Measurements from ENCODE around the gene TMEM95.
A peak's percentile ranks its signal among the peaks of the same experiment; 100 is the strongest.

Gene TMEM95

GRCh38 chr17:7312432-7313087, 42.4 kb upstream of the TMEM95 start:
- H3K4me3 ChIP-seq (ENCODE audit: low read depth, low read length): no peak overlapping the region
- TF ChIP-seq CTCF (conservative IDR thresholded peaks at IDR 0.05; ENCODE audit: low read depth, low read length): no peak
- no peak for DNase-seq (ENCODE audit: low read depth)

GRCh38 chr17:7313088-7313889, 41.7 kb upstream of the TMEM95 start:
- peak; percentile 19 for TF ChIP-seq CTCF (conservative IDR thresholded peaks at IDR 0.05; ENCODE audit: low read depth, low read length)
- no peak for DNase-seq (ENCODE audit: low read depth)
- no peak overlapping the region for H3K4me3 ChIP-seq (ENCODE audit: low read depth, low read length)

- peak; percentile 30 for DNase-seq (ENCODE audit: low read depth)
- H3K4me3 ChIP-seq (ENCODE audit: low read depth, low read length): peak overlapping the region; percentile 83
- TF ChIP-seq CTCF (conservative IDR thresholded peaks at IDR 0.05; ENCODE audit: low read depth, low read length): no peak
Observed at GRCh38 chr17:7313890-7314718, 40.9 kb upstream of the TMEM95 start.

DNA sequence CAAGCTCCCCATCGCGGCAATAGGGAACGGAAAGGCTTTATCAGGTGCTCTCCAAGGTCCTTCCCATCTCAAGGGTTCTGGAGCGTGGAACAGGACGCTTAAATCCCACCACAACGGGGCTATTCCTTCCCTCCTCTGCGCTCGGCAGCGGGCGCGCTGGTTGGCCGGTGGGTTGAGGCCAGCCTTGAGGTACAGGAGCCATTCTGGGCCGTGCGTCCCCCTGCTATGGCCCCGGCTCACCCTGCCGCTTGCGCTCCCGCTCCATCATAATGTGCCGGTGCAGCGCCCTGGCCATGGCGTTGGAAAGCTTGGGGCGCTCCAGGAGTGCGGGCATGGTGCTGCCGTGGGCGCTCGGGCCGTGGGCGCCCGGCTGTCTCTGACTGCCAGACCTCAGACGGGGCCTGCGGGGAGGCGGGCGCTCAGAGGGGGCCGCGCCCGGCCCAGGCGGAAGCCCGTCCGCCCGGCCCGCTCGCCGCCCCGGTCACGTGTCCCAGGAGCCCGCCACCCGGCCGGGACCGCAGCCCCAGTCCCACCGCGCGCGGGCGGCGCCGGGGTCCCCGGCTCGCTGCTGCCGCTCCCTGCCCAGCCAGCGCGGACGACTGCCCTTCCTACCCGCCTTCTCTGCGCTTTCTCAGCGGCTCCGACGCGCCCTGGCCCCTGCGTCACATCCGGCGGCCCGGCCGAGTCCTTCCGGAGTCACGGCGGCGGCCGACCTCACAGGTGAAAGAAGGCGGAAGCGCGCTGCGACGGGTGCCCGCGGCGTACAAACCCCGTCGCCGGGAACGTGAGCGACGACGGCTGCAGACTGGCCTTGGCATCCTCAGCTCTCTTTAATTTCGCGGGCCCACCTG, 40.0 kb upstream of the TMEM95 start, which contains the start of gene GPS2:
TSS of gene GPS2 (minus strand) at position 642 of the 851 bp plus-strand sequence. CDS start at position 334, 308 bp downstream.
- peak; percentile 82 for DNase-seq (ENCODE audit: low read depth)
- H3K4me3 ChIP-seq (ENCODE audit: low read depth, low read length): peak within 1 kb of the TSS; percentile 83
- no peak for TF ChIP-seq CTCF (conservative IDR thresholded peaks at IDR 0.05; ENCODE audit: low read depth, low read length)

- DNase-seq (ENCODE audit: low read depth): no peak
- TF ChIP-seq CTCF (conservative IDR thresholded peaks at IDR 0.05; ENCODE audit: low read depth, low read length): no peak
- H3K4me3 ChIP-seq (ENCODE audit: low read depth, low read length): peak overlapping the region; percentile 83
Observed at GRCh38 chr17:7315570-7316235, 39.3 kb upstream of the TMEM95 start.
